M059J (cell line): ENCODE measurements around the gene ZFP91. TPM values are rescaled to one million over a fixed set of nuclear protein-coding genes. Genes with fewer than 3 reads are reported as not detected.
"Not testable (repeated sequence)": the region's sequence is repeated elsewhere in the genome, so short reads cannot be mapped to it uniquely, and the experiment has no call there.

Experiments
- DNase-seq: peaks from one replicate; pipeline ENCODE4 v3.0.0-alpha.2; 2012; ENCODE audit warnings: low read depth
- total RNA-seq: library from RNA; depleted of rRNA; stranded (reverse); fragments of >200 nt; shearing (Covaris generic); gene quantifications from 2 replicates; pipeline ENCODE4 v1.2.3, GENCODE V29; 2014; rRNA removed

ZFP91 gene, protein sequence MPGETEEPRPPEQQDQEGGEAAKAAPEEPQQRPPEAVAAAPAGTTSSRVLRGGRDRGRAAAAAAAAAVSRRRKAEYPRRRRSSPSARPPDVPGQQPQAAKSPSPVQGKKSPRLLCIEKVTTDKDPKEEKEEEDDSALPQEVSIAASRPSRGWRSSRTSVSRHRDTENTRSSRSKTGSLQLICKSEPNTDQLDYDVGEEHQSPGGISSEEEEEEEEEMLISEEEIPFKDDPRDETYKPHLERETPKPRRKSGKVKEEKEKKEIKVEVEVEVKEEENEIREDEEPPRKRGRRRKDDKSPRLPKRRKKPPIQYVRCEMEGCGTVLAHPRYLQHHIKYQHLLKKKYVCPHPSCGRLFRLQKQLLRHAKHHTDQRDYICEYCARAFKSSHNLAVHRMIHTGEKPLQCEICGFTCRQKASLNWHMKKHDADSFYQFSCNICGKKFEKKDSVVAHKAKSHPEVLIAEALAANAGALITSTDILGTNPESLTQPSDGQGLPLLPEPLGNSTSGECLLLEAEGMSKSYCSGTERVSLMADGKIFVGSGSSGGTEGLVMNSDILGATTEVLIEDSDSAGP
- total RNA-seq = 59.8 and 88.9 TPM in 2 replicates

DNA sequence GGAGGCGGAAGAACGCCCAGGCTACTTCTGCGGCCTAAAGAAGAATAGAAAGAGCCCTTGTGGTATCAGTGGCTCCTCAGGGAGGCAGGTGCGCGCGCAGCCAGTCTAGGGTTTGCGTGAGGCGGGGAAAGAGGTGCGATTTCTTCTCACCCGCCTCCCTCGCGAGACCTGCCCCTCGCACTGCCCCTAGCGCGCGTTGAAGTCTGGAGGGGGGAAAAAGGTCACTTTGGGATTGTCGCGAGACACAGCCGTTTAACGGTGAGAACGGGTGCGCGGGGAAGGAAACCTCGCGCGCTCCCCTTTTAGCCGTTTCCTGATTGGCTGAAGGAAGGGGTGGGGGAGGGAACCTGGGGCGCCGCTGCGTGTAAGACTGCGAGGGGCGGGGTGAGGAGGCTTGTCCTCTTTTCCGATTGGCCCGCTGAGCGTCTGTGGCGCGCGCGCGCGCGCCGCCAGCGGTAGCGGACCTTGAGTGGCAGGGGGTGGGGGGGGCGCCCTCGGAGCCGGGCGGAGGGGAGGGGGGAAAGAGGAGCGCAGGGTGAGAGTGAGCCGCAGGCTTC lies at the start of gene ZFP91:
ZFP91 (plus strand) TSS at position 429 of the 557 bp plus-strand sequence. CDS start 219 bp downstream, outside the sequence.
- peak; percentile 98 for DNase-seq

DNA sequence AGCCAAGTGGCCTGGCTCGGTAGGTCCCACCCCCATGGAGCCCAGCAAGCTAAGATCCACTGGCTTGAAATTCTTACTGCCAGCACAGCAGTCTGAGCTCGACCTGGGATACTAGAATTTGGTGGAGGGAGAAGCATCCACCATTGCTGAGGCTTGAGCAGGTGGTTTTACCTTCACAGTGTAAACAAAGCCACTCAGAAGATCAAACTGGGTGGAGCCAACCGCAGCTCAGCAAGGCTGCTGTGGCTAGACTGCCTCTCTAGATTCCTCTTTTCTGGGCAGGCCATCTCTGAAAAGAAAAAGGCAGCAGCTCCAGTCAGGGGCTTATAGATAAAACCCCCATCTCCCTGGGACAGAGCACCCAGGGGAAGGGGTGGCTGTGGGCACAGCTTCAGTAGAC lies 48.6 kb upstream of the ZFP91 start:
- DNase-seq = no peak

DNA sequence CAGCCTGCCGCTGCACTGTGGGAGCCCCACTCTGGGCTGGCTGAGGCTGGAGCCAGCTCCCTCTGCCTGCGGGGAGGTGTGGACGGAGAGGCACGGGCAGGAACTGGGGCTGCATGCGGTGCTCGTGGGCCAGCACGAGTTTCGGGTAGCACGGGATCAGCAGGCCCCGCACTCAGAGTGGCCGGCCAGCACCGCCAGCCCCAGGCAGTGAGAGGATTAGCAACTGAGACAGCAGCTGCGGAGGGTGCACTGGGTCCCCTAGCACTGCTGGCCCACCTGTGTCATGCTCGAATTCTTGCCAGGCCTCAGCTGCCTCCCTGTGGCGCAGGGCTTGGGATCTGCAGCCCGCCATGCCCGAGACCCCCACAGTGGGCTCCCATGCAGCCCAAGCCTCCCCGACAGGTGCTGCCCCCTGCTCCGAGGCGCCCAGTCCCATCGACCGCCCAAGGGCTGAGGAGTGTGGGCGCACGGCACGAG lies 47.0 kb upstream of the ZFP91 start:
- DNase-seq = no peak

DNA sequence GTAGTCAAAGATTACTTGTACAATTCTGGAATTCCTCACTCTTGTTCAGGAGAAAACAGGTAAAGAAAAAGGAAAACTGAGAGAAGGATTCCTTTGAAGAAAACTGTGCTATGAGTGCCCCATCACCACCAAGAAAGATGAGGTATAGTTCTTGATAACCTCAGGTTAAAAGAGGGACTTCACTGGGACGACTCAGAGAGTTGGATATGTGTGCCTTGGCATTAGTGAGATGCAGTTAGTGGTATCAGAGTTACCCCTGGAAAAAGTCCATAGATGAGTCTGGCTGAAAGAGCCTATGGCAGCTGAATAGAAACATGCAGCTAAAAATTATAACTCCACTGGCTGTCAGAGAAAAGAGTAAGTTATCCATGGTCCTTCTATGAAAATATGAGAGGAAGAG lies 32.0 kb upstream of the ZFP91 start:
- no peak for DNase-seq

DNA sequence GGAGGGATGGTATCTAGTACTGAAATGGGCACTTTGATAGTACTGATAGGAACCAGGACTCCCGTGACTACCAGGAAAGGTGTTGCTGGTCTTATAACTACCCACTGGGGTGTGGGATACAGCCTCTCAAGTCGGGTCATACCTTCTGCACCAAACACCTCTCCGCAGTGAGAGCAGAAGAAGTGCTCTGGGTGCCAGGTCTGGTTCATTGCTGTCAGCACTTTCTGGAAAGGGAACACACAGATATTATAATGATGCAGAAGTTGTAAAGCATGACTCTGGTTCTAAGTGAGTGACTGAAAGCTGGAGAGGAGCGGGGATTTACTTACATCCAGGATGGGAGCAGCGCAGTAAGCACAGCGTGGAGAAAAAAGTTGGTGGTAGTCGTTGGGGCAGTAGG lies 29.2 kb upstream of the ZFP91 start:
- no peak for DNase-seq

DNA sequence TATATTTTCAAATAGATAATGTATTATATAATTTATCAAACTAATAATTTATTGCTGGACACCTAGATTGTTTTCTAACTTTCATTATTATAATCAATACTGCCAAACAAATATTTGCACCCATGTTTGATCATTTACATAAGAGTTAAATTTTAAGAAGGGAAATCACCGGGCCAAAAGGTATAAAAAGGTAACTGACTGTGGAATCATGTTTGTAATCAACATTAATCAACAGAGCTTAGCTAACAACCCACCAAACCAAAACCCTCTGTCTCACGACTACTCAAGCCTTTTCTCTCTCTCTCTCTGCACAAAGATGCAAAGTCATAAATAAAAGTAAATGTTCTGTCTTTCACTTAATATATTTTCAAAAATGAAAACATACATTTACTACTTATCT lies 18.0 kb upstream of the ZFP91 start:
- DNase-seq = no peak

DNA sequence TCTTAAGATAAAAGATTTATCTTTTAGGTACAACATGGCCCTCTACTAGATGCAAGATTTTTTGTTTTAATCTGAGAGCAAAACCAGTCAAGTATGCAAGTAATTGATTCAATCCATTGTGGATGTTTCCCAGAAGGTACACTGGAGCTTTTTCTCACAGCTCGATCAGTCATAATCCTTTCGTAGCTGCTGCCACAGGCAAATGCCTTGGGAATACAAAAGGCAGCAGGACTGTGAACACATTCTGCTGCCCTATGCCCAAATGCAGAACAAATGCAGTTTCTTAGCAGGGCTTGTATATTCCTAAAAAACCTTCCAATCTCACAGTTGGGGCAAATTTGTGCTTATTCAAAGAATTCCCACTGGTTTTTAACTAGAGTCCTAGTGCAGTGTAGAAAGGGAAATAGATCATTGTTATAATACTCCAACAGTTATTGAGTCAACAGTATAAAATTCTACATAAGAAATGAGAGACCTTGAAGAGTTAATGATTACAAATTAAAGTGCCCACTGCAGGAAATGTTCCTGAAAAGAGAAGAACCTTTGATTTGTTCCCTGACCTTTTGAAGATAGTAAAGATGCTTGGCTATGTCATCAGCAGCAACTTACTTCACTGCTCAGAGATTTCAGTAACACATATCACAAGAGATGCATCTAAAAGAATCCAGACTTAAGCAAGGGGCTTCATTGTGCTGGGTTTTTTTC lies 17.3 kb upstream of the ZFP91 start:
- DNase-seq = no peak

DNA sequence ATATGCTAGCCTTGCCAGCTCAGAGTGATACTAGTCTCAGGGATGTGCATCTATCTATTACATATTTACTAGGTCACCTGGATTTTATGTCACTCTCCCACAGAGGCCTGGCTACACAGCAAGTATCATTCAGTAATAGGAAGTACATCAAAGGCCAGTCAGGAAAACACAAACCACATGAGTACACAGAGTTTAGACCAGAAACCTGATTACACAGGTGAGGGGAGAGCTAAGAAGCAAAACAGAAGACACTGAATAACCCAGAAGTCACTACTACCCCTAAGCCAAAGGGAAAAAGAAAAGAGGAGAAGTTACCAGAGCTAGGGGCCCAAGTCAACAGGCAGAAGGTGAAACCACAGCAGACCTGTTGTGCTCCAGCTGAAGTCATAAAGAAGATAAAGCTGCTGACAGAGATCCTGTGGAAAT lies 16.5 kb upstream of the ZFP91 start:
- no peak for DNase-seq

DNA sequence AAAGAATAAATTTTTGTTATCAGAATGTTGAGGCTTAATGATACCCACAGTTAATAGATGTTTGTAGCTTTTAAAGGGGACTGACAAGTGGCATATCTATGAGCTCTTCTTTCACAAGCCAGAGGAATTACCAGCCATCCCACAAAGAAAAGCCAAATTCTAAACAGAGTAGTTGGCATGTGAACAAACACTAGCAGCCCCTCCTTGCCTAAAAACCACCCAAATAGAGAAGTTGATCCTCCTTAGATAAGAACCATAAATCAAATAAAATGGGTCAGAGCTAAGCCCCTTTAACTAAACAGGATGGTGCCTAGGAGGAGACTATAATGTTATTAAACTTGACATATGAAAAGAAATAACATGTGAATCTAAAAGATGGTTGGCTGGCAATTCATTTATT lies 14.6 kb upstream of the ZFP91 start:
- no peak for DNase-seq

DNA sequence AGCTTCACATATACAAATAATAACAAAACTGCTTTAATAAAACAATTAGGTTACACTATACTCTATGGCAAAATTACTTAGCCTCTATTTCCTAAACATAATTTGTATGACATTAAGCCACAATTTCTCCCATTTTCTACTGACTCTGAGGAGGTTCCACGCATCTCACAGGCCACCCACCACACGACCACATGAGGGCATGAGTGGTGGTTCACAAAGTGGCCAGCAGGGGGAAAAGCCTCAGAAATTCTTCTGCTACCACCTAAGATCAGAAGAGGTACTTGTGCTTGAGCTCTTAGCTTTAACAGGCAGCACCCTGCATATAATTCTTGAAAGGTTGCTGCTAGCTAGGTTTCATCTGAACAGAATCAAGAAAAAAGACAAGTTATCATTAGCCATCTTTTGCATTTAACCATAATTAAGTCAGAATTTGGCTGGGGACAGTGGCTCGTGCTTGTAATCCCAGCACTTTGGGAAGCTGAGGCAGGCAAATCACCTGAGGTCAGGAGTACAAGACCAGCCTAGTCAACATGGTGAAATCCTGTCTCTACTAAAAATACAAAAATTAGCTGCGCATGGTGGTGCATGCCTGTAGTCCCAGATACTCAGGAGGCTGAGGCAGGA lies 10.9 kb upstream of the ZFP91 start:
- DNase-seq = peak; percentile 63

DNA sequence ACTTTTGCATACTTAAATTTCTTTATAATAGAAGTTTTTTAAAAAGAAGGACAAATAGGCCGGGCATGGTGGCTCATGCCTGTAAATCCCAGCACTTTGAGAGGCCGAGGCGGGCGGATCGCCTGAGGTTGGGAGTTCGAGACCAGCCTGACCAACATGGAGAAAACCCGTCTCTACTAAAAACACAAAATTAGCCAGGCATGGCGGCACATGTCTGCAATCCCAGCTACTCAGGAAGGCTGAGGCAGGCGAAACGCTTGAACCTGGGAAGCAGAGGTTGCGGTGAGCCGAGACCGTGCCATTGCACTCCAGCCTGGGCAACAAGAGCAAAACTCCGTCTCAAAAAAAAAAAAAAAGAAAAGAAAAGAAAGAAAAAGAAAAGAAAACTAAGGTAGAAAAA lies 6.0 kb upstream of the ZFP91 start:
- DNase-seq = not testable (repeated sequence)

DNA sequence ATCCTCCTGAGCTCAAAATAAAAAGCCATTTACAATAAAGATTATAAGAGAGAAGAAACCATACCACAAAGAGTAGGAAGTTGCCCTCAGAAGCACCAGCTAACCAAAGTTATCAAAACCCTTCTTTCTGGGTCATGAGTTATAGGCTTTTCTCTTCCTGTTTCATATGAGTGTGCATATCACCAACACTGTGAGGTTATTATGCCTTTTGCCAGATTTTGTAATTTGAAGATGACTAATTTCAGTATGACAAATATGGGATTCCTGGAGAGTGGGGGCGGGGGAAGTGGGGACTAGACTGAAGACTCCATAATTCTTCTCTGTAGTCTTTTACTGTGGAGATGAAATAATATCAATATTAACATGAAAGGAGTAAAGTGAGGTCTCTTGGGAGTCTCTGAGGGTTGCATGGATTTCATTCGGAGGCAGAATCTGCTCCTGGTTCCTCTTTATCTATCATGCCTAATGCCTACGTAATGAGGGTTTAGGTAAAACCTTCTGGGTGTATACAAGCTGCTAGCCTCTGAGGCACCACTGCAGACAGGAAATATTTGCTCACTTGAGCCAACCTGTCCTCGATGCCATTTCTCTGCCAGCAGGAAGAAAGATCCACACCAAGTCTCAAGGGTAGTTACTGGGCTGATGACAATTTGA lies 5.3 kb upstream of the ZFP91 start:
- DNase-seq = peak; percentile 91

DNA sequence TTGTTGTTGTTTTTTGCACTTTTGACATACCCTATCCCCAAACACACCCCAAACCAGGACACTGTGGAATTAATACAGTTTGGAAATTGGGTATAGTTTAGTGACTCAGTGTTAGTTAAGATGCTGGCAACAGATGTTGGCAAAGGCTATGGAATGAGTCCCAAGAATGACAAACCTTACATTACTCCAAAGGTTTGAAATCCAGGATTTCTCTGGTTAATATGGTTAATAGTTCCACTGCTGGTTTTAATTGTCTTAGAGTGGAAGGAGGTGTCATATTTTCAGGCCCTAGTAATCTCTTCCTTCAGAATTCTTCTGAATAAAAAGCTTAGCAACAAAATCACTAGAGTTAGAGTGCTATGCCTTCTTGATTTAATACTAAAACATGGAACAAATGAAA lies 4.0 kb upstream of the ZFP91 start:
- DNase-seq = peak; percentile 60

DNA sequence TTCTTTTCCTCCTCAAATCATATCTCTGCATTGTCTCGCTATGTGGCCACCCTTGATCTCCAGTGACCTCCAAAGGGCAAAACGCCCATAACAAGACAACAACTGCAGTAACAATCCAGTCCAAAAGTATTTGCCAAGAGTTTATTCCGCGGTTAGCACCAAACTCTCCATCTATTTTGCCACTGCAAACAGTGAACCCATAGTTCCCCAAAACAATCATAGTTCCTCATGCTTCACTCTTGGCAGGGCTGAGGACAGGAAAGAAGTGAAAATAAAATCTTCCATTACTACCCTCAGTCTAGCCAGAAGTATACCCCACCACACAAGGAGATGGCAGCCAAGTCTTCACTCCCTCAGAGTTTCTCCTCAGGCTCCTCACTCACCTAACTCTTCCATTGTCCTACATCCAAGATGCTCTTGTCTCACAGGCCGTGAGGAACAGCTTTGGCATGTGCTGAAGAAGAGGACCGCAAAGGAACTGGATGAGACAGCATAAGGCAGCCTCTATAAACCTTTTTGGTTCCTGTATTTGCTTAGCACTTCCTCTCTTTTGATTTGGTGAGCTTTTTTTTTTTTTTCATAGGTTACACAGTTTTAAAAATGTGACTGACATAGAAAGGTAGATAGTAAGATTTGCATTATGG lies 3.4 kb upstream of the ZFP91 start, which contains the start of gene LPXN:
LPXN (minus strand) TSS at position 480 of the 644 bp plus-strand sequence; CDS start at position 396, 84 bp downstream.
- DNase-seq = peak; percentile 86

DNA sequence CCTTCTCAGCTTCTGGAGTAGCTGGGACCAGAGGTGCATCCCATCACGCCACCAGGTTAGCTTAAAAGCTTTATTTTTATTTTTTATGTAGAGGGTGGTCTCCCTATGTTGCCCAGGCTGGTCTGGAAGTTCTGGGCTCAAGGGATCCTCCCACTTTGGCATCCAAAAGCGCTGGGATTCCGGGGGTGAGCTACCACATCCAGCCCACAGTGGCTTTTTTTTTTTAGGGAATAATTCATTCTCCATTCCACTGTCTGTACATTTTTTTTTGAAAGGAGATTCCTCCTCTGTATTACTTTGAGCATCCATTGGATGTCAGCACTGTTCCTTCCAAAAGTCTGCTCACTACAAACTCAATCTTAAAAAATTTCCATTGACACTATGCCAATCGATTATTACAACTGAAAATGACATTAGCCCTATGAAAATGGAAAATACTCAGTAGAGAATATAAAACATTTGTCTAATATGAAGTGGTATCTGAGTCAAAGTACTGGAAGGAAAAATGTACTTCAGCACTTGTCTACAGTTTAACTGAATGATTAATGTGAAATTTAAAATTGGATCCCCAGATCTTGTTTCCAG lies 1.9 kb upstream of the ZFP91 start:
- DNase-seq = peak; percentile 57

DNA sequence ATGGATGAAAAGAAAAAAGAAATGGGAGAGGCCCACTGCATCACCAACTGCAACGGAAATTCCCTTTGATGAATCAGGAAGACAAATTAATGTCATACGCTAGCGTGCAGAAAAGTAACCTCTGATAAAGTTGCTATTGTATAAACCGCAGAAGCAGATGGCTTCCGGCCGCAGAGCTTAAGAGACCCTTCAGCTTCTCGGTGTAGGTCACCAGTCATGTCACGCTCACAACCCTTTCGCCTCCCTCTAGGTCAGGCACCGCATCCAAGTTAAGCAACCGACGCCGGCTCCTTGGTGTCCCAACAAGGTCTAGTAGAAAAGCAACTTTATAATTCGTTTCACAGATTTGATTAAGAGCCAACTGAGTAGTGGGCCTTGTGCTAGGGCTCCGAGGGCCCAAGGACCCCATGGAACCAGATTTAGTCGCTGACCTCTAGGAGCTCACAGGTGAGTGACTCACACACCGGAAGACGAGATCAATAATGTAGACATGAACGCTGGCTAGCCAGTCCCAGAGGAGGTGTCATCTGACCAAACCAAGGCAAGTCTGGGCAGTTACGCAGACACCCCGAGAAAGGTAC lies 1.2 kb upstream of the ZFP91 start:
- peak; percentile 93 for DNase-seq

DNA sequence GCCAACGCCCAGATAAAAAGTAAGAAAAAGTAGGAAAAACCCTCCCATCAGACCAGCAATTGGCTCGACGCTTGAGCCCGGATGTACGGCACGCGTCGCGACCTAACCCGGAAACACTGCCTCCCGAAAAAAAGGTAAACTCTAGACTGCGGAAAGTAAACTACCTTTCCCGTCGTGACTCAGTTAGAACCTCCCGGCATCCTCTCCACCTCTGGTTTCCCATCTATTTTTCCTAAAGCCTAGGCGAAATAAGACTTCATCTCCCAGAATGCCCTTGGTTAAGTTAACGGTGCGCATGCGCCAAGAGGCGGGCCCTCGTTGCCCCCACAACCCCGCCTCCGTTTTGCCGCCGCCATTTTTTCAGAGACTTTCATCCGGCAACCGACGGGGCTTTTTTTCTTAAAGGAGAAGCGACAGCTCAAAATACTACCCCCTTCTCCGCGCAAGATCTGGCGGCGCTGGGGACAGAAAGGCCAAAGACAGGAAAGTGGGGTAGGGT lies 678 bp upstream of the ZFP91 start:
- DNase-seq = peak; percentile 99

DNA sequence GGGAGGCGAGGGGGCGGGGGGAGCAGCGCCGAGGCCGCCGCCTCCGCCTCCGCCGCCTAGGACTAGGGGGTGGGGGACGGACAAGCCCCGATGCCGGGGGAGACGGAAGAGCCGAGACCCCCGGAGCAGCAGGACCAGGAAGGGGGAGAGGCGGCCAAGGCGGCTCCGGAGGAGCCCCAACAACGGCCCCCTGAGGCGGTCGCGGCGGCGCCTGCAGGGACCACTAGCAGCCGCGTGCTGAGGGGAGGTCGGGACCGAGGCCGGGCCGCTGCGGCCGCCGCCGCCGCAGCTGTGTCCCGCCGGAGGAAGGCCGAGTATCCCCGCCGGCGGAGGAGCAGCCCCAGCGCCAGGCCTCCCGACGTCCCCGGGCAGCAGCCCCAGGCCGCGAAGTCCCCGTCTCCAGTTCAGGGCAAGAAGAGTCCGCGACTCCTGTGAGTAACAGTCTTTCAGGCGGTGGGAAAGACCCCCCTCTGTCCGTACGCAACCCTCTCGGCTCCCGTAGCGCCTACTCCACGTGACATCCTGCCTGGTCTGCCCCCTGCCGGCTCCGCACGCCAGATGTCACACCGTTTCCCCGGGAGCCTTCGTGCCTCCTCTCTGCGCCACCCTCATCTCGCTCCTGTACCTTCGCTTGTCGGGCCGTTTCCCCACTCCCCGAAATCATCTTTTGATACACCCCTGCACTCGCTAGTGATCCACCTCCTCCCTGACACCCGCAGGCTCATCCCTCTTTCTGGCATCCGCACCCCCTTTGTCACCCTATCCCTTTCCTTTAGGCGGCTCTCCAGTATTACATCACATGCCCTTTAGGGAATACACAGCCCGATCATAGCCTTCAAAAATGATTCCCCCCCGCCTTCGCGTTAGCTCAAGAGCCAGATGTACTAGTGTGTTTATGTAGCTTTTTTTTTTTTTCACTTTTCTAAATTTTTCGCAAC lies 598 bp downstream of the ZFP91 start:
- peak; percentile 86 for DNase-seq

DNA sequence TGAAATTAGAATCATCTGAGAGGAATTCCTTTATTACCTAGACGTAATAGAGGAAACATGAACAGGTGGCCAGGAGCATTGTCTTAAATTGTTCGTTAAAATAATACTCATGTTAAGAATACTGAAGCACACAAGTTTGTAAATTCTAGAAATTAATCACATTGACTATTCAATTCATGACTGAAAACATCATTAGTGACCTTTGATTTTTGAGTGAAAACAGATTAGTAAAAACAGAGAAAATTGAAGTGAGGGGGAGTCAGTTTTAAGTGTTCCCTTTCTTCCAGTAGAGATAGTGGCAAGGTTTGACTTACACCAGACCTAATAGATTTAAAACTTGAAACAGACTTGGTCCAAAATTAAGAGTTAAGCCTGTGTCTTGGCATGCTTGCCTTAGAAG lies 1.4 kb downstream of the ZFP91 start:
- no peak for DNase-seq
